Stimulated activated CD8-positive, alpha-beta memory T cell treated with anti-CD3 and anti-CD28 coated beads, Interleukin-4, amount 100 ng/mL, for 48 hours (primary cell): ENCODE measurements around the gene BPIFB2.

Source experiments
- DNase-seq: peaks from one replicate; pipeline ENCODE4 v3.0.0-alpha.2; 2020

Gene BPIFB2

DNA sequence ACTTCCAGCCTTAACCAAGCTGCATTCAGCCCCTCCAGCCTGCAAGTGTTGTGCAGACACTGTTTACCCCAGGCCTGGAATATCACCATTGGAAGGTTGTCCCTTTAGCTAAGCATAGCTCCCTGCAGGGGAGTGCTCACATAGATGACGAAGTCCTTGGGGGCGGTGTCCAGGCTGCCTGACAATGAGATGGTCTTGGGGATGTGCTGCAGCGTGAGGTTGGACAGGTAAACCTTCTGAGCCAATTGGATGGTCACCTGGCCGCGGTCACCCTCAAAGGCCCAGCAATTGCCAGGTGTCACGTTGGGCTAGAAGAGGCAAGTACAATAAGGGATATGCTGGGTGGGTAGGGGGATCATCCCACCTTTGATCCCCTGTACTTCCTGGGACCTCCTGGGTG is 21.9 kb upstream of the BPIFB2 start:
- DNase-seq: no peak

DNA sequence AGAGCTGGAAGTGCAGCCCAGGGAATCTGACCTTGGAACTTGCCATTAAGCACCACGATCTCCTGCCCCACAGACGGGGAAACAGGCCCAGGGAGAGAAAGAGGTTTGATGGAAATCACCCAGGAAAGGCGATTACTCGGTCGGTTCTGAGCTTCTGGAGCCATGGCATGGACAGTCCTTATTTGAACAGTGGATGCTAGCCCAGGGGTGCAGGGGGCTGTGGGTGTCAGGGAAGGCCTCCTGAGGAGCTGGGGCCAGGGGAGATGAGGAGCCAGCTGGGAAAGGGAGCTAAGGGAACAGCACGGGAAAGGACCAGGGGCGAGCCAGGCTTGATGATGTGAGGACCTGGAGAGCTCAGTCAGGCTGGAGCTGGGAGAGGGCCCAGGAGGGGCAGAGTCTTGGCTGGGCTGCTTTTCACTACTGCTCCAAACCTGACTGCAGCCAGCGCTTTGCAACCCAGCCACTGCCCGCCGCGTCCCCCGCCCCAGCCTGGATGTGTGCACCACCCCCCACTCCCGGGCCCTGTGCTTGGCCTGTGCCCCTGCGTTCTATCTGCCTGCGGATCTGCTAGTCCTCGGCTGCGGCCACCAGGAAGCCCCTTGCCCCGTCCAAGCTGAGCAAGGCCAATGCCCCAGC is 21.1 kb upstream of the BPIFB2 start:
- no peak for DNase-seq

DNA sequence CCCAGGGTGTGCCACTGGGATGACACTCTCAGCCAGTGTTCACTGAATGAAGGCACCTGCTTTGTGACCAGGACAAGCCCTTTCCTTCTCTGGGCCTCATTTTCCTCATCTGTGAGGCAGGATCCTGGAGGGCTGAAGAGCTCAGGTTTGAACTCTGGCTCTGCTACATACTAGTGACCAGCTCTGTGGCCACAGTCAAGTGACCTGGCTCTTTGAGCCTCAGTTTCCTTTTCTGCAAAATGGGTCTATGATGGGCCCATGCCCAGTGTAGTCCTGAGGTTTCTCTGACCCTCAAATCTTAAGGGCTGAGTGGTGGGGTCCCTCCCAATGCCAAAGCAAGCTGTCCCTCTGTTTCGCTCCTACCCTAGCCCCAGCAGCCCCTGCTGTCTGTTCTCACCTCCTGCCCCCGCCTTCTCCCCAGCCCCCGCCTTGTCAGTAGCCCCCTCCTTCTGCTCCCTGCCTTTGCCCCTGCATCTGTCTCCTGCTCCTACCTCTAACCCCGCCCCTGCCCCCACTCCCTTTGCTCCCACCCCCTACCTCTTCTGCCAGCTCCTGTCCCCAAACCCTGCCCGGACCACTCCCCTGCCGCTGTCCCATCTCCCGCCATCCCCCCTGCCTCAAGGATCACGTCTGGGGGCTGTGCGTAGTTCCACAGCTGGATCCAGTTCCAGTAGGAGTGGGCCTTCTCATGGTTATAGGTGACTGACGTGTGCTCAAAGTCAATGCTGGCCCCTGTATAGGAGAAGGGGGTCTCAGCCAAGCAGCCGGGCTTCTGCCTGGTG is 20.3 kb upstream of the BPIFB2 start:
- no peak for DNase-seq

DNA sequence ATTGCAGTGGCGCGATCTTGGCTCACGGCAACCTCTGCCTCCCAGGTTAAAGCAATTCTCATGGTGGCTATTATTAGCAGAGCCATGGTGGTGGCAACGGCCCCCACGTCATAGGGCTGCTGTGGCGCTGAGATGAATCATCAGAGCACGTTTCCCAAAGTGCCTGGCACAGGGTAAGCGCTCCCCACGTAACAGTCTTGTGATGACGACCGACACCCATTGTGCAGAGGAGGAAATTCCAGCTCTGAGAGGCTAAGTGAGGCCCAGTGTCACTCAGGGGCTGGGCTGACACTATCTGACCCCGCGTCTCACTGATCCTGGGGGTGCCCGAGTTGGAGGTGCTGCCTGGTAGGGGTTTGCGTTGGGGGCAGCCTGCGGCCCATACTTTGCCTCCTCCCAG is 19.5 kb upstream of the BPIFB2 start:
- no peak for DNase-seq

DNA sequence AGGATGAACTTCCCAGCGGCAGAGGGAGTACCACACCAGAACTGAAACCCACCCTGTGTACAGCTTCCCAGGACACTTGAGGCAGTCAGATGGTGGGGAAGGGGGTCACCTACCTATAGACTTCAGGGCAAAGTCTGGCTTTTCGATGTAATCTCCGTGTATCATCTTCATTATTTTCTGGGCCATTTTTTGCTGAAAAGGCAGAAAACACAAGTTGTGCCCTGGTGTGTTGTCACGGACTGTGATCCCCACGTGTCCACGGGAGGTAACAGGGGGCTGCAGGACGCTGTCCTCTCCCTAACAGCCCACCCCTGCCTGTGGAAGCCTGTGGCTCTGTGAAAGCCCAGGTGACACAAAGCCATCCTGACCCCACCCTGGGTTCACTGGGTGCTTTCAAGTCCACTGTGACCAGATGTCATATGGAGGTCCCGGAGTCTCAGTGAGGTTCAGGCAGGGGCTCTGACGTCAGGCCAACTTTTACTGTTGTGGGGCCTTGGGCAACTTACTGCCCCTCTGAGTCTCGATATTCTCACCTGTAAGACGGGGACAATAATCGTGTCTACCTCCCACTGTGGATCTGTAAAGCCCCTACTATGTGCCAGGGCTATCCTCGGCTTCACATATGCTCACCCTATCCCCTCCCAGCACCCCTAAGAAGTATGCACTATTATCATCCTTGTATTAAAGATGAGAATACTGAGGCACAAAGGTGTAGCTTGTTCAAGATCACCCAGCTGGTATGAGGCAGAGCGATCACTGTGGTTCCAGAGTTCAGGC is 17.8 kb upstream of the BPIFB2 start:
- DNase-seq: no peak

DNA sequence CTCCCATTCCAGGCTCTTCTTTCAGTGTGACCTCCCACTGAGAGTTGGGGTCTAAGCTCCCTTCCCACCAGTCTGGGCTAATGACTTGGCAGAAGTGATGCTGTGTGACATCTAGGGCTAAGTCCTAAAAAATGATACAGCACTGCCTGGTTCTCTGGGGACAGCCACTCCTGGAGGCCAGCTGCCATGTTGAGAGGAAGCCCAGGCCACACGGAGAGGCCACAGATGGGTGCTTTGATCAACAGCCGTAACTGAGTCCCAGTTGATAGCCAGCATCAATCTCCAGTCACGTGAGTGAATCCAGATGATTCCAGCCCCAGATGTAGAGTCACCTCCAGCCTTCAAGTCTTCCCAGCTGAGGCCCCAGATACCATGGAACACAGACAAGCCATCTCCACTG is 17.1 kb upstream of the BPIFB2 start:
- DNase-seq: no peak

DNA sequence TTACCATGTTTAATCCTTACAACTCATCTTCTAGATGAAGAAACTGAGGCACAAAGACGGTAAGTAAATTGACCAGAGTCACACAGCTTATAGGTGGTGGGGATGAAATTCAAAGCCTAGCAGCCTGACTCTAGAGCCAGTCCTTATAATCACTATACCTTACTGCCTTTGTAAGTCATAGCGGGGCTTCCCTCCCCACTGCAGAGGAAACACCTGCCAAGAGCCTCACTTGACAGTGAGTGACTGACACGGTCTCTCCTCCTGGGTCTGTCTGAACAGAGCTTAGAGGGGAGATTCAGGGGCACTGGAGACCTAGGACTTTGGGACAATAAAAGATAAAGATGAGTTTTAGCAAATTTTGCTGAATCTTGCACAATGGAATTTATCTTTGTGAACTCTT is 16.1 kb upstream of the BPIFB2 start:
- no peak for DNase-seq

DNA sequence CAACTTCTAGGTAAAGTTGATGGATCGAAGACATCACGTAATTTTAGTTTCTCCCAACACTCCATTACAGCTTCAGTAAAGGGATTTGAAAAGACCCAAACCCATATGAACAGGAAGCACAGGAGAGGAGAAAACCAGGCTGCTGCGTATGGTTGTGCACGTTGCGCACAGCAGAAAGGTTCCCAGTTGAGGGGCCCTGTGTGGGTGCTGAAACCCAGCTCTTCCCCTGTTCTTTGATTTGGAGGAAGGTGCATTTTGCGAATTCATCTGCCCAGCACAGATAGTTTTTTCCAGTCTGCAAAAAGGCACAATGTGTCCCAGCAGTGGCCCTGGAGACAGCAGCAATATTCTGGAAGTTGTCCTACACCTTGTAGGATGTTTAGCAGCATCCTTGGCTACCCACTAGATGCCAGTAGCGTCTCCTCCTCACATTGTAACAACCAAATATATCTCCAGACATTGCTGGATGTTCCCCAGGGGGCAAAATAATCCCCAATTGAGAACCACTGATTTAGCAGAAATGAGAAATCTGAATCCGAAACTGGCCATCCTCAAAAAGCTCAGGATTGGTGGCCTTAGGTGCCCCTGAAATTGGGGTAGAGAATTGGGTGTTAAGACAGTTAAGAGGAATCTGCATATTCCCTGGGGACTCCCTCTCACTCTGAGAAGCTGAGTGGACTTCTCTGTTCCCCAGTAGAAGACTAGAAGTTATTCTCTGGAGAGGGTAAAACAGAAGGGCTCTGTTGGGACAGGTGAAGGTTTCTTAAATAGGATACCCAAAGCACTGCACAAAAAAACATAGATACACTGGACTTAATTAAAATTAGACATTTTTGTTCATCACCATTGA is 15.5 kb upstream of the BPIFB2 start:
- DNase-seq: no peak

DNA sequence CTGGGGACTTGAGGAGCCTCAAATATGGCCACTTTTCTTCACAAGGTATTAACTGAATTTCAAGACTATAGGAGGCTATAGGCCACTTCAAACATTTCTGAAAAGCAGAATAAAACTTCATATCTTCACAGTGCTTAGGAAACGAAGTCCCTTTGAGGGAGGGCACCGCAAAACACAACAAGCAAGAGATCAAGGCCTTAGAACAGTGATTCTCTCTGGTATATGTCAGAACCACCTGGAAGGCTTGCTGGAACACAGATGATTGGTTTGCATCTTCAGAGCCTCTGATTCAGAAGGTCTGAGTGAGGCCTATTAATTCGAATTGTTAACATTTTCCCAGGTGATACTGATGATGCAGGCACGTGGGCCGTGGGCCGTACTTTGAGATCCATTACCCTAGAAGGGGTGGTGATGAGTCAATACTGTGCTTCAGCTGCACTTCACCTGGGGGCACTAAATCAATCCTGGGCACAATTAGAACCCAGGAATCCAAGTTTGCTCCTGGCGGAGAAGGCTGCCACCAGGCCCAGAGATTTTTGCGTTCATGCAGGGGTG is 13.9 kb upstream of the BPIFB2 start:
- no peak for DNase-seq

DNA sequence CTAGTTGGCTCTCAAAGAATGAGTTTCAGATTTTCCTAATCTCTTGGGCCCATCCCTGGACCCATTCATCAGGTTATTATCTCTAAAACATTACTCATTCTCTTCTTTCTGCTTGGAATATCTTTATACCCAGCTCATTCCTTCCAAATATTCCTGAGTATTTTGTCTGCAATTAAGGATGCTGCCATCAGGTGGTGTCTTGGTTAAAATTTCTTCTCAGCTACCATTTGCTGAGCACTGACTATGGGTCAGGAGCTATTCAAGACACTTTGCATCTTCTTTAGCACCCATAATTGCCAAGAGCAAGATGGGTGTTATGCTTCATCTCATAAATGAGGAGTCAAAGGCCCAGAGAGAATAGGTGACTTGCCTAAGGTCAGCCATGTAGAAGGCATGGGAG is 11.7 kb upstream of the BPIFB2 start:
- DNase-seq: no peak

DNA sequence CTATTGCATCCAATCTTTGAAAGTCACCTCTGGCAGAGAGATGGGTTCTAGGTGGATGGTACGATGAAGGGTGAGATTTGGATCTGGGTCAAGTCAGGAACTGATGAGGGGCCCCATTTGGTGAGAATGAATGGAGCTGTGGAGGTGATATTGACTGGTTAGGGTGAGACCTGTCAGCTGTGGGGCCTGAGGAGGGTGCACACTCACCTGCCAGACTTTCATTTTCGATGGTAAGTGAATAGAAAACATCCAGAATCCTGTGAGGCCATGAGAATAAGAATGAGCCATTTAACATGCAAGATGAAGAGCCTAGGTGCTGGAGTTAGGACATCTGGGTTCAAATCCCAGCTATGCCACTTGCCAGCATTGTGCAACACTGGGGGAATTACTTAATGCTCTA is 10.1 kb upstream of the BPIFB2 start:
- DNase-seq: no peak

DNA sequence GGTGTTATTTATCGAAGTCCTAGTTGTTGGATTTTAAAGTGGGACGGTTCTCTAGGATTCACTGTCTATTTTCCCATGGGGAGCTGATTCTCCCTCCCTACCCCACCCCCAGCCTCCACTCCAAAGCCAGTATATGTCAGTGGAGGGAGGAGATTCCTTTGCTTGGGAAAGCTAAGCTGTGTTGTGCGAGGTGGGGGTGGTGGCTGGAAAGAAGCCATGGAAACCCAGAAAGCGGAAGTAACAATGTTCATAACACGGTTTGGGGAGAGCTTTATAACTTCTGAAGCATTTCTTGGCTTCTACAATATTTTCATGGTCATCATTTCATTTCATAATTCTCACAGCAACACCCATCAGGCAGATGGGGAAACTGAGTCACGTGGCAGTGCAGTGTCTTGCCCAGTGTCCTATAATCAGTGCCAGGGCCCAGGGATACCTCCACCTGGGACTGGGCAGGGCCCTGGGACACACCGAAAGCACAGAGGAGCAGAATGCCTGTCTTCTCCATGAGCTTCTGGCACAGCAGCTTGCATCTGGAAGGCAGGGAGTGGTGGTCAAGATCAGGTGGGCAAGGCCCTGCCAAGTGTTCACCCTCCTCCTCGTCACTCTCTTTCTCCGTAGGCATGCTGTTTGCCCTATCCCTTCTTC is 7.8 kb upstream of the BPIFB2 start:
- no peak for DNase-seq

DNA sequence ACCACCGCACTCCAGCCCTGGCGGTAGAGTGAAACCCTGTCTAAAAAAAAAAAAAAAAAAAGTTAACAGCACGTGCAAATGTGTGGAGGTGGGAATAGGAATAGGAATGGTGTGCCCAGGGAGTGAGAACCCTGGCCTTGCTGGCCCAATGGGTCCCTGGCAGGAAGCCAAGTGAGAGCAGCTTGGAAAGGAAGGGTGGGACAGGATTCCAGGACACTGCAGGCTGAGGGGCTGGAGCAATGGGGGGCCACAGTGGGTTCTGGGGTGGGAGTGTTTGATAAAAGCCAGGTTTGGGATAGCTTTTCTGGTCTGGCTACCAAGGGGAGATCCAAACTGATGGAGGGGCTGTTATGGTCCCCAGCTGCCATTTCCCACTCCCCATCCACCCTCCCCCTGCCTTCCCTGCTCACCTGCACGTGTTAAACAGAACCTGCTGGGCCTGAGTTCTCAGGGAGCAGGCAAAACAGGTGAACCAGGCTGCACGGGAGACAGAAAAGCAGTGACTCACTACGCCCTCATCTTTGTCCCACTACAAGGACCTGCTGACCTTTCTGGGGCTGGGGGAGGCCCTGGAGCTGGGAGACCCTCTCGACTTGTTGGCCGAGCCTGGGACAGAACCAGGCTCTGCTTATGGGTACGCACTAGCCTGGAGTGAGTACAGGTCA is 6.6 kb upstream of the BPIFB2 start:
- DNase-seq: no peak

DNA sequence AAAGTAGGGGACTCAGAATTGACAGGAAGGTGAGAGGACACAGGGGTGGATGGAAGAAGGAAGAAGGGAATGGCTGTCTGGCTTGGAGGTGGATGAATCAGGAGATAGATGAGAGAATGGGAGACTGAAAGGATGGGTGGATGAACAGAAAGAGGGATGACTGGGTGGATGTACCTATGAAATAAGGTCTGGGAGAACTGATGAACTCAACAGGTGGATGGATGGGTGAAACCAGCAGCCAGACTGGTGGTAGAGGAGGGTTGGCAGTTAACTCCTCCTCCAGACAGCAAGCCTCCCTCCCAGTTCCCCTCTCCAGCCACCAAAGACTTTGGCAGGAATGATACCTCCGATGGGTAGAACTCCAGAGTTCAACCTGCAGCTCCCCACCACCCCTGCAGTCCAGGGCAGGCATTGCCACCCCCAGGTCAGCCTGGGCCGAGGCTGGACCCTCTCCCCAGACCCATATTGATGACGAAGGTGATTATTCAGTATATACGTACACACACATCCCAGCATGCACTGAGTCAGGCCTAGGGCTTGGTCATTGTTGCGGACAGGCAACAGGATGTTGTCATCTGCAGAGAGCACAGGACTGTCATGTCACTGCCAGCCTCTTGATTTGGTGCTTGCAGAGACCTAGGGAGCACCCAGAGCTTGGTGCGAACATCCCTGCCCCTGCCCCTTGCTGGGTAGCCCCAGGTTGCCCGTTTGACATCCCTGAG is 5.3 kb upstream of the BPIFB2 start:
- DNase-seq: no peak

DNA sequence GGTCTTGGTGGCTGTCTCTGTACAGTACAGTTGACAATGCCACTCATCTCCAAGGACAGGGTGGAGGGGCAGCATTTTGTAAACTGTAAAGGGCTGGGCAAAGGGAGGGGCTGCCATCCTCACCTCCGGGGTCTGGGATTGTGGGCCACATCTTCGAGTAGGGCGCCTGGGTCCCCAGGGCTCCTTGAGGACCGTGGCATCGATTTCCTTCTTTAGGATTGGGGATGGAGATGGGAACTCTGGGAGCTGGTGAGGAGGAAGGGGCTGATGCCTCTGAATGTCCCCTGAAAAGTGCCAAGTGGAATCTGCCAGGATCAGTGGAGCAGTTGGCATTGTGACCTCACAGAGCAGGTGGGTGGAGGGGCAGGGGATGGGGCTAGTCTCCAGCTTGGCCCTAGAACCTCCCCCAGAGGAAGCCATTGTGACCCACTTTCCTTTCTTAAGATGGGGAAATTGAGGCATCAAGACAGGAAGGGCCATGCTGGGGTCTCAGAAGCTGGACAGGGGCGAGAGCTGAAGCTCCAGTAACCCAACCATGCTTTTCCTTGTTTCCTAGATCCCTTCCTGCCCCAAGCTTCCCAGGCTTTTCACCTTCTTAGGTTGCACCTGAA is 3.3 kb upstream of the BPIFB2 start, which contains the start of gene SUN5:
SUN5 (minus strand) TSS at position 293 of the 611 bp plus-strand sequence; CDS start at position 200, 93 bp downstream.
- DNase-seq: no peak

DNA sequence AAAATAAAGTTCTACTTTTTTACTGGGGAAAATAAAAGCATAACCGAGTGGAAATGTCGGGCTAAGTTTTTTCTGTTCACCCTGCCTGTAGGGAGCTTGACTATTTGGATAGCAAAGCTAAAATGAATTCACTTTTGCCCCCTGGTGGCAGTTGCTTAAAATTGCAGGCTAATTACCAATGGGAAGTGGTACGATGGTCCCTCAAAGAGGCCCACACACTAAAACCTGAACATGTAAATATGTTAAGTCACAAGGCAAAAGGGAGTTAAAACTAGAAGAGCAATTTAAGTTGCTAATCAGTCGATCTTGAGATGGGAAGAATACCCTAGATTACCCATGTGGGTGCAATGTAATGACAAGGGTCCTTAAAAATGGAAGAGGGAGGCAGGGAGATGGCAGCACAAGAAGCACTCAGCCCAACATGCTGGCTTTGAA is 2.4 kb upstream of the BPIFB2 start:
- DNase-seq: peak; percentile 40

DNA sequence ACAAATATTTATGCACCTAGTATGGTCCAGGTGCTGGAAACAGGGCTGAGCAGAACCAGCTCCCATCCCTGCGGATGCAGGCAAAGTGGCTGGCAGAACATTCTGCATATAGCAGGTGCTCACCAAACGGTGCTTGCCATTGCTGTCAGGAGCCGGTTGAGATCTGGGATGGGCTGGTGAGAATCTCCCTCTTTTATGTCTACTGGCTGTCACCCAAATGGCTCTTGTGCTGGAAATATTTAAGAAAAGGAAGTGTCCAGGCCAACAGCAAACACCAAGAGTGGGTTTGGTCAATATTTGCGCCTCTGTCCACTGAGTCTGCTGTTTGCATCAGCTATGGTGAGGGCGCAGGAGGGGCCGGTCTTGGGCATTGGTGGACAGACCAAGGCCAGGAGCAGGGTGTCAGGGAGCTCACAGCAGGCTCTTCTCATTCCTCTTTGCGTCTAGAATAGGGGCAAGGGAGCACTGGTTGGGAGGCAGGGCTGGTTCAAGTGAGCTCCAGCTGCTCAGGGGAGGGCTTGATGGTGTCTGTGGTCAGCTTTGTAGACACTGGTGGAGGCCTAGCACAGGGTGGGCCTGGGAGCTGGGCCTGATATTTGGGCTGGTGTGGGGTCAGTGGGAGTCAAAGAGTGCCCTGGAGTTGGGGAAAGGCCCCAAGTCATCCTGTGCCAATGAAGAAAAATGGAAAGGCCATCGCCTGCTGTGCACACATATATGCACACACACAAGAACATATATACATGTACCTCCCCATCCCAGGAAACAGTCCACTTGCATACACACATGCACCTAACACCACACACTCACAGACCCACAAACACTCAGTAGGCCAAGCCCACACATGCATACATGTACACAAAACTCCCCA is 1.4 kb upstream of the BPIFB2 start:
- no peak for DNase-seq

DNA sequence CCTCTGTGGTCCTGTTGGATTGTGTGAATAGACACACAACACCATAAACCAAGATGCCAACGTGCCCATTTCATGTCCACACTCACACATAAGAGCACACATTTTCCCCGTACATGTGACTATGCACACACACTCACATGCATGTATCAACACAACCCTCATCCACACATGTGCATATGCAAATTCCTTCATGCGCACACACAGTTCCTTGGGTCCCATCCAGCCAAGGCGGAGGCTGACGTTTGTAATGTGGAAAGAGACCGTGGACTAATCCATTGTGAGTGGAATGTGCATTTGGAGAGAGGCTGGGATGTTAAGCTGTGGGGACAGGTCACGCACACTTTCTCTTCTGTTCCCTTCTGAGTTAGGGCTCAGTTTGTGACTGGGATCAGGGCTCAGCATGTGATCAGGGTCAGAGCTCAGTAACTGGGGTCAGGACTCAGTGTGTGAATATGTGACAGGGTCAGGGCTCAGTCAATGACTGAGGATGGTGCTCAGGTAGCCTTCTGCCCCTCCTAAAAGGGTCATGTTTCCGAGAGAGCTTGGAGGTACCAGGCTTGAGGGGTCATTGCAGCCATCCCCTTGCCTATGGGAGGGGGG is 628 bp upstream of the BPIFB2 start:
- DNase-seq: no peak
